T-helper 2 cell treated with Interferon-gamma antibody and Interleukin-4, amounts not matched to agents 100 ng/mL and 5 ng/mL, for 36 hours (primary cell): ENCODE data around the gene CHD9NB. TPM values are rescaled to one million over a fixed set of nuclear protein-coding genes. Genes with fewer than 3 reads are reported as not detected.

Experiments used
- intact Hi-C: fragments of 100-400 bp; cut with micrococcal nuclease; formaldehyde crosslinking; loops from one replicate; pipeline ENCODE4 v1.15.1; 2023
- total RNA-seq: library from RNA; stranded (reverse); gene quantifications from 2 replicates; pipeline ENCODE4 v1.2.3, GENCODE V29; 2022

The CHD9NB gene
- total RNA-seq, result 0.25 and 0.68 TPM in 2 replicates

DNA sequence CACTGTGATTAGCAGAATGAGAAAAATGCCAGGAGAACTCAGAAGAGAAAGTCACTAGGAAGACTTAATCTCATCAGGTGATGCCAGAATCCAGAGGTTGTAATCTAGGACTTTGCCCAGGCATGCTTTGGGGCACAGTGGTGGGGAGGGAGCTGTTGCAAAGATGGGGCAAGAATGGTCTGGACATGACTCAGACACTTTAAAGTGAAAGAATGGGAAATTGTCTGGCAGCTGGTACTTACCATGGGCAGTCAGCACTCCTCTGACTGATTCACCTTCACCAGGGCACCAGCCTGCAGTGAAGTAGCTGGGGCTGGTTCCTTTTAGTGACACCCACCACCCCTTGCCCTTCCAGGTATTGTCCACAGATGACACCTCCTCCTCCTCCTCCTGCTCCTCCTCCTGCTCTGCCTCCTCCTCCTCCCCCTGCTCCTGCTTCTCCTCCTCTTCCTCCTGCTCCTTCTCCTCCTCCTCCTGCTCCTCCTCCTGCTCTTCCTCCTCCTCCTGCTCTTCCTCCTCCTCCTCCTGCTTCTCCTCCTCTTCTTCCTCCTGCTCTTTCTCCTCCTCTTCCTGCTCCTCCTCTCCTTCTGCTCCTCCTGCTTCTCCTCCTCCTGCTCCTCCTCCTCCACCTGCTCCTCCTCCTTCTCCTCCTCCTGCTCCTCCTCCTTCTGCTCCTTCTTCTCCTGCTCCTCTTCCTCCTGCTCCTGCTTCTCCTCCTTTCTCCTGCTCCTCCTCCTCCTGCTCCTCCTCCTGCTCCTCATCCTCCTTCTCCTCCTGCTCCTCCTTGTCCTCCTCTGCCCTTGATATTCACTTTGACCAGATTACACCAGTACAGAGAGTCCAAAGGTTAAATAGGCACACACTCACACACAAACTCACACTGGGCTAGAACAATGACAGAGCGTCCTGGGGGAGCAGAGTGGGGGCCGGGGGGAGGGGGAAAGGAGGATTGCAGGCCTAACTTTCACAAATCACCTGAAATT lies at the start of gene CHD9NB:
Gene CHD9NB, minus strand, starts transcription at position 379 of the 983 bp plus-strand sequence. CDS start 8,739 bp downstream, outside the sequence.
- intact Hi-C loops, result loop anchor here (5.0 to 10.0 kb wide), 3 partner anchors 402 to 1874 kb away; partner anchors contain the start of gene AKTIP

DNA sequence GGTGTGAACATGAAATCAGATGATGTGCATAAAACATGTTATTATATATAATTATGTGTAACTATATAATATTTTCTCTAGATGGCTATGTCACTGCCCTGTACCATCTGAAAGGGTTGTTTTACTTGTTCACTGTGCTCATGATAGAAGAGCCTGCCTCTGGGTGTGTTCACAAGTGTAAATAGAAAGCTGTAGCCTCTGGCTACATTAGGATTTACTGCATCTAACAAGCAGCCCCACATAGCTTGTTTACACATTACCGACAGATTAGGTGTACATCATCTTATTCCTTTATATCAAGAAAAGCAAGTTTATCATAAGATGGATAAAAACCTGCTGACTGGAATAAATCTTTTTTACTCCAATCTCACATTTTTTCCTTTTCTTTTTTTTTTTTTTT lies 48.2 kb upstream of the CHD9NB start:
- intact Hi-C loops, result no loop called here

DNA sequence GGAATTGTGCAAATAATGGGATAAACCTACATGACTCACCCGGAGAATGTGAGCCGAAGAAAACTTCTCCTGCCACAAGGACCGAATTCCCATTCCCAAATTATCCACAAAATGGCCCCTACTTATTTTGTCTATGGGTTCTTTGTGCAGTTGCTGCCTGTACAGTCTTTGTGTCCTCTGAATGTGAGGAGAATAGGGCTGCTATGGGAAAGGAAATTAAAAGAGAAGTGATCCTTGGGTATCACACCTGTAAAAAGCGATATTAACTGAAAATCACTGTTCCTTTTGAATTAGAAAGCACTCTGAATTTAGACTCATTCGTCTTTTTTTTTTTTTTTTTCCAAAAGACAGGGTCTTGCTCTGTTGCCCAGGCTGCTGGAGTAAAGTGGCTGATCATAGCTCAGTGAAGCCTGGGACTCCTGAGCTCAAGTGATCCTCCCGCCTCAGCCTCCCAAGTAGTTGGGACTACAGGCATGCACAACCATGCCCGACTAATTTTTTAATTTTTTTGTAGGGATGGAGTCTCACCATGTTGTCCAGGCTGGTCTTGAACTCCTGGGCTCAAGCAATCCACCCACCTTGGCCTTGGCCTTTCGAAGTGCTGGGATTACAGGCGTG lies 47.5 kb upstream of the CHD9NB start:
- intact Hi-C loops, result no loop called here

DNA sequence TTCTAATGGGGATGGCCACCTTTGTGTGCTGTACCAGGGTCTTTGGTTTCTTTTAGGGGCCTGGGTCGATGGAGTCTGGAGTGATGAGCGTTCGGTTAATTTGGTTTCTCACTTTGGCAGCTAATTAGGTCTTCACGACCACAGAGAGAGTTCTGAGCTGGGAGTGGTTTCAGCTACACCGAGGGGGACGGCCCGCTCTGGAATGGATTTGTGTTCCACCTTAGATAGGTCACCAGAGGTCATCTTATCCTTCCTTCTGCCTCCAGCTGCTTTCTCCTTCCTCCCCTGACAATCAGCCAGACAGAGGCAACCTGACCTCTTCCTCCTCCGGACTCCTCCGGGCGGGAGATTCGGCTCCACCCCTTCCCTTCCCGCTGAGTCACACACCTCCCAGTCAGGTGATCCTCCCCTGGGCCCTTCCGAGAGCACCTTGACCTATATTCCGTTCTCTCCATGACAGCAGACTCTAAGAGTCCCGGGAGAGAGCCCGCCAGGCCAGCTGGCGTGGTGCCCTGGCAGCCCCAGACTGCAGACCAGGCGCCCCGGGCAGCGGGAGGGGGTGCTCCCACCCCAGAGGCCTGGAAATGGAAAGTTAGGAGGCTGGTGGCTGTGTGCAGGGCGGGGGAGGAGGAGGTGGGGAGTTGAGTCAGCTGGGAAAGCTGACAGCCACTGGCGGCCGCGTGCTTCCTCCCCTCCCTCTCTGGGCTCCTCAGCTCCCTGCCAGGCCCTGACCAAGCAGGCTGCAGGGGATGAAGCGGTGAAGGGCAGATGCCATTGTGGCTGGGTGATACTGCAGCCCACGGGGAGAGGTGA lies 46.8 kb upstream of the CHD9NB start:
- intact Hi-C loops, result loop anchor here (1.0 kb wide), 2 partner anchors 31 to 45 kb away; partner anchors contain the start of gene CHD9

DNA sequence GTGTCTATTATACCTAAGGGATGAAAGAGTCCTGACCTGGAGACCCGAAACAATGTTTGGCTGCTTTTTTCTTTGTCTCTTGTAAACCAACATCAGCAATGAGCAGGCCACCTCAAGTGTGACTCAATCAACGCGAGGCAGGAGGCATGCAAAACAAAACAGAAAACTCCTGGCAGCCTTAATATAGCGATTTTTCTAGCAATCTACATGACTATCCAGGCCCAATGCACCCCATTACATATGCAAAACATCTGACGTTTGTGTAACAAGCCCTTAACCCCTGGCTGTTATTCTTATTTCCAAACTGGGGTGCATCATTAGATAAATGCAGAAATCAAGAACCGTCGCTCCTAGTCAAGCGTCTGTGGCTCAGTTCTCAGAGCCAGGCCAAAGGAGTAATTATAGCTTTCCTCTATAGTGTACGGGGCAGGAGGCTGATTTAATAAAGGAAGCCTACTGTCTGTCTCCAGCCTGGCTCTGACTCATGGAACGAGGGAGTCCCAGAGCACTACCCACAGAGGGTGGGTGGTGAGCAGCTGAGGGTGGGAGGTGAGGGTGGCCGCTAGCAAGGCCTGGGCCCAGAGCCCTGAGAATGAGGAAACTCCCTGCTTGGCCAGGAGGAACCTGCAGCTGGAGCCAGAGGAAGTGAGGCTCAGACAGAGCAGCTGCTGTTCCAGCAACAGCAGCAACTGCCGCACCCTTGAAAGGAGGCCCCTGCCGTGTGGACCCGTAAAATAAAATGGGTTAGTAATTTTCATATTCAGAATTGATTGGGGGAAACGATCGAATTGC lies 46.0 kb upstream of the CHD9NB start:
- intact Hi-C loops, result loop anchor here (1.0 kb wide), 2 partner anchors 32 to 44 kb away; partner anchors contain the start of gene CHD9

DNA sequence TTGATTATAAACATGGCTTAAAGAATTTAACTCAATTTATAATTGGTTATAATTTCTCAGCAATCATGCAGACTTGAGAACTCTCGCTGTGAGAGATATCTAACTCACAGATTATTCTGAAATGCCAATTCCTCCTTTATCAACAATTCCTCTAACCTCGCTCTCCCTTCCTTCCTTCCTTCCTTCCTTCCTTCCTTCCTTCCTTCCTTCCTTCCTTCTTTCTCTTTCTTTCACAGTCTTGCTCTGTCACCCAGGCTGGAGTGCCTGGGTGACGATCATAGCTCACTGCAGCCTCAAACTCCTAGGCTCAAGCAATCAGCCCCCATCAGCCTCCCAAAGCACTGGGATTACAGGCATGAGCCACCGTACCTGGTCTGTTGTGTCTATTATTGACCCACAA lies 44.5 kb upstream of the CHD9NB start:
- intact Hi-C loops, result no loop called here

DNA sequence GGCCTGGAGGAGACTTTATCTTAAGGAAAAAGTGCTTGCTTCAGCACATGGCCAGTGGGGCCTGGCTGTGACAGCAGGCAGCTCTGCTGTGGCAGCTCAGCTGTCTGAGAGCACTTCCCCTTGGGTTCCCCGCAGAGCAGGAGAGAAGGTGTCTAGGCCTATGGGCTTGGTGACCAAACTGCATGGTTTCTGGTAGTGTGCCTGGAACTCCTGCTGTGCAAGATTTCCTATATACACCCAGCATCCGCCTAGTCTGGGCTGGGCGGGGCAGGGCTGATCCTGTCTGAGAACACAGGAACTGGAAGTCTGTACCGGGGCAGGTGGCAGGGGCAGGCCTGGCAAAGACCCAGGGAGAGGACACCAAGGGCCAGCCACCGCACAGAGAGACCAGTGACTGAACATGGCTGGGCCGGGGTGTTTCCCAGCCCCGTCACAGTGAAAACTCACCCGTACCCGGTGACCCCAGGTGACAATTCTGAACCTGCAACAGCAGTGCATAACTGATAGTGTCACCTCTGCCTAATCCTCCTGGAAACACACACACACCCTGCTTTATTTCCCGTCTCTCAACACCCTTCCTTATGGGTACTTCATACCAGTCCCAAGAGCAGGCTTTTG lies 41.4 kb upstream of the CHD9NB start:
- intact Hi-C loops, result no loop called here

DNA sequence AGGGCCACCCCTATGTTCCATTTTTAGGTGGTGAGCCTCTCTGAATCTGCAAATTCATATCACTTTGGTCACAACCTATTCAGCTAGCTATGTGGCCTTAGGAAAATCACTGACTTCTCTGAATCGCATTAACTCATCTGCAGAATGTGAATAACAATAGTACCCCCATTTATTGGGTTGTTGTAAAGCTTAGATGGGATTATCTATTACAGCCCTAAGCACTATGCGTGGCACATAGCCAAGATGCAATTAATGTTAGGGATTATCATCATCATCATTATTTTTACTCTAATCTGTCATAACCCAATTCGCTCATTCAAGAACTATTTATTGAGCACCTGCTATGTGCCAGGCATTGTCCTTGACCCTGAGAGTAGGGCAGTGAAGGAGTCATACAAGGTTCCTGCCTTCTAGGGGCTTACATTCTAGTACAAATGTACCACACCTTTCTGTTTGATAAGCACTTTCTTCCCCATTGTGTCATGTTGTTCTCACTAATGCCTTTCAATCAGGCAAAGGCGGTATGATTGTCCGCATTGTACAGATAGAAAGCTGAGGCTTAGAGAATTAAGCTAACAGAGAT lies 40.6 kb upstream of the CHD9NB start:
- intact Hi-C loops, result no loop called here

DNA sequence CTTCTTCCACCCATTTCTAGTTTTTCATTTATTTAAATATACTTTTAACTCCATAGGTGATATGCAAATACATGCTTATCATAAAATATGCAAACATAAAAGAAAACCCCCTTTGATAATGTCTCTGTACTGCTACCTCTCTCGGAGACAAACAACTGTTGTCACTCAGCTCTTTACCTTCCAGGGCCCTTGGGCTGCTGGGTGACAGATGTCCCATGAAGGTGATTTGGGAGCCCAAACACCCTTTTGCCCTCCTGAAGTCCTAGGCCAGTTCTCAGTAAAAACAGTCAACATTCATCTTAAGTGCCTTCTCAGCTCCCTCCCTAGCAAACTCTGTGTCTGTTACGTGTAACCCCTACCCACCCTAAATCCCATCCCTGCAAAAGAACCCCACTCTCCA lies 39.6 kb upstream of the CHD9NB start:
- intact Hi-C loops, result no loop called here

DNA sequence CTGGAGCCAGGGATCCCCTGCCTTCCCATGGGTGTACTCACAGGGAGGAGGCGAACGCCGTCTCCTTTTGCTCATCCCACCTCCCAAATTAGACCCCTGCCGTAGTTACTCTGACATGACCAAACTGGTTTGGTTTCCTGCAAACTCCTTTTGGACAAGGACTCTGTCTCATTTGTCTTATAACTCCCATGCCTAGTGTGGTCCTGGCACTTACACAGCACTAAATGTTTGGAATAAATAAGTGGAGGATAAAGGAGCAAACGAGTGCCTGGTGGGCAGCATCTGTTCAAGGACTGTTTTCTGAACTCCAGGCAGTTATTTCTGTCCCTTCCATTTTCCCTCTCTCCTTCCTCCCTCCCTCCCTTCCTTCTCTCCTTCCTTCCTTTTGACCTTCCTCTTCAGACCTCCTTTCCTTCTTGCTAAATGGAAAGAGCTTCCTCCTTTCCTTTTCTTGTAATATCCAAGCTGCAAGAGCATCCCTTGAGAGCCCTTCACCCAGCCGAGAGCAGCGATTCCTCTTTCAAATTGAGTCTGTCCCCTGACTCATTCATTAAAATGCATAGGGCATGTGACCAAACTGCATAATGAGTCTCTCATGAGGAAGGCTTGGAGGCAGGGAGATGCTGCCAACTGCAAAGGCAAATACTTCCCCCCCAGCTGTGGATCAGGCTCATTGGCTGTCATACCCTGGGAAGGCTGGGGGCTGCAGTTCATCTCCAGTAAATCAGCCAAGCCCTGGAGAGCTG lies 38.9 kb upstream of the CHD9NB start:
- intact Hi-C loops, result no loop called here

DNA sequence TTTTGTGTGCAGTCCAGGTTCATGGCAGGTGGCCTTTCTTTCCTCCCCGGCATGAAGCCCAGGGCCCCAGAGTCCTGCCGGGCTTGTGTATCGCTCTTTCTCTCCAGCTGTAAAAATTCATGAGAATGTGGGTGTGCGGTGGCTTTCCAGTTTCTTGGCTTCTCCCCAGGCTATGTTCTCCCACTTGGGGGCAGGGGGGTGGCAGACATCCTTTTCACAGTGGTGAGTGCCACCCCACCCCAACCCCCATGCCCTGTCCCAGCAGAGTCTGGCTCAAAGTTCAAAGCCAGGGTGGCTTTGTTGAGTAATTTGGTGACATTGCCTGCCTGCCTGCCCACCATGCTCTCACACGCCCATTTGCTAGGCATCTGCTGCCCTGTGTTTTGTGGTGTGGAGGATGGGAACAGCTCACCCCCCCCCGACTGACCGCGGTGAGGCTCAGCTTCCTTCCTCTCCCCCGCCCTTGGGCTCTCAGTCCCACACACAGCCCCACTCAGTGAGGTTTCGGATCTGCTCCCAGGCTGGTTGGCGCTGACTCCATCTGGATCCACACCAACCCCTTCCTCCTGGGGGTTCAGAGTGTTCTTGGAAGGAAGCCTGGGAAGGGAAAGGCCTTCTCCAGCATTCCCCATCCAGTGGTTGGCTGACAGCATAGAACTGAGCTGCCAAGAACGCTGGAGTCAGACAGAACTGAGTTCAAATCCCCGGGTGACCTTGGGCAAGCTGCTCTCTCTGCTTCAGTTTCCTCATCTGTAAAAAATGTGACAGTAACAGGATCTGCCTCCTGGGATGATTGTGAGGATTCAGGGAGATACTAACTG lies 38.1 kb upstream of the CHD9NB start:
- intact Hi-C loops, result no loop called here

DNA sequence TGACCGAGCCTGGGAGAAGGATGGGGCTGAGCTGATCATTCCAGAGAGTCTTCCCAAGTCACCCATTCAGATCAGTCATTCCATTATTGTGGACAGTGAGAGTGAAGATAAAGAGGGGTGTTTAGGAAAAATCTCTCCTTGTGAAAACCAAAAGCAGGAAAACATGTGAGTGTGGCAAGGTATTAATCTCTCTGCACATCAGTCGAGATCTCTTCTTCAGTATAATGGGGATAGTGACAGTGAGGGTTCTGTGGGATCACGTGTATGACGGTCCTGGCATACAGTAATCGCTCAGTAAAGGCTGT lies 37.5 kb upstream of the CHD9NB start:
- intact Hi-C loops, result no loop called here

DNA sequence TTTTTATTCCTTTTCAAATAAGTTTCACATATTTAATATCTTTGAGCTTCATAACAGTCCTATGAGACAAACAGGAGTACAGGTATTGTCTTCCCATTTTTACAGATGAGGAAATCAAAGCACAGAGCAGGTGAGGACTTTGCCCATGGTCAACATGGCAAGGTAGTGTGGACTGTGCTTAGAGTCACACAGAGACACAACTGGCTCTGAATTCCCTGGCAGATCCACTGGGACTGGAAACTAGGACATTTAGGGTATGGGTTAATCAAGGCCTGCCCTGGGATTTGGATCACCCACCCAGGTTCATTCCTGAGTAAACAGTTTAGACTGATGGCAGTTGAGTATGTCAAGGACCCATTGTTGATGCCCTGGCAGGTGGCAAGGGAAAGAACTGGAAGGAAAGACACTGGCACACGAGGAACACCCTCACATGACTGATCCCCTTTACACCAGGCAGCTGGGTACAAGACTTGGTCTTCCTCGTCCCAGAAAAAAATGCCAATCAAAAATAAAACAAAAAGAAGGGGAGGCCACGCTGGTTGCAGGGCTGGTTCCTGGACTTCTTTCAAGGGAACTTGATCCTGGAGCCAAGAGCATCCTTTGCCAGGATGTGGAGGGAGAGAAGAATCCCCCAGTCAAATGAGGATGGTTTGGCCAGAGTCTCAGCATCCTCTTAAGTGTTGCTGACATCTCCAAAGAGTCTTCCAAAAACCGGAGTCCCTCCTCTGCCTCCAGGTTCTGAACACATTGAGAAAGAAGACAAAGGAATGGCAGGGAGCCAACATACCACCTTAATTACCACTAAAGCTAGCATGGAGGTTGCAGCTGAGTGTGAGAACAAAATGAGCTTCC lies 37.0 kb upstream of the CHD9NB start:
- intact Hi-C loops, result no loop called here

DNA sequence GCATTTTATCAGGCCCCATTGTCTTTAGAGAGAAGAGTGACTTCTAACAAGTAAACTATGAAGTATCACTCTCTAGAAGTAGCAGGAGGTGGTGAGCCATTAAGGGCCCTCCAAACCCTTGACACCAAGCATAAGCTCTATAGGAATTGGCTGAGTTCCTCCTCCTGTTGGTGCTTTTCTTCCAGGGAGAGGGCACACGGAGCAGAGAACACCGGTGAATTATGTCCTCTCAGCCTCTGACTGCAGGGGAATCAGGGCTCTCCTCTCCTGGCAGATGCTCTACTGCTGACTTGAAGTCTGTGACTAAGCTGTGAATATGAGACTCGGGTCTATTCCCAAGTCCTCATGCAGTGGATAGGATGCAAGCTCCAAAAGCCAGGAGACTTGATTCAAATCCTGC lies 34.4 kb upstream of the CHD9NB start:
- intact Hi-C loops, result no loop called here

DNA sequence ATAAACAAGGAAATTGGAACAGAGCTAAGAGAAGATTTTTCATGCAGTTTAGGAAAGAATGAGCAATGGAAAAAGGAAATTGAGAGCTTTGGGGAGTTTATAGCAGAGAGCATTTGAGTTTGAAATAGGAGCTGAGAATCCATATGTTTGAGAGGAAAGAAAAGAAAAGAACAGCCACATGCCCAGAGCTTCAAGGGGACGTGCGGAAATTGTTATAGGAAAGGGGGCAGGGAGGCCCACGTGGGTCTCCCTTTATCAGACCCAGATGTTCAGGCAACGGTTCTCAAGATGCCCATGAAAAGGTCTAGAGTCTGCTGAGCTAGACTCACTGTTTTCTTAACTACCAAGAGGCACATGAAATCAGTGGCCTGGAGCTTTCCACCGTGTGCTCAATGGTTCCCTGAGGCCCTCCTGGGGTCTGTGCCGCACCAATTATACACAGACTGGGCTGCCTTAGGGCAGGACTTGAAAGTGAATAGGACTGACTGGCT lies 33.3 kb upstream of the CHD9NB start:
- intact Hi-C loops, result no loop called here

DNA sequence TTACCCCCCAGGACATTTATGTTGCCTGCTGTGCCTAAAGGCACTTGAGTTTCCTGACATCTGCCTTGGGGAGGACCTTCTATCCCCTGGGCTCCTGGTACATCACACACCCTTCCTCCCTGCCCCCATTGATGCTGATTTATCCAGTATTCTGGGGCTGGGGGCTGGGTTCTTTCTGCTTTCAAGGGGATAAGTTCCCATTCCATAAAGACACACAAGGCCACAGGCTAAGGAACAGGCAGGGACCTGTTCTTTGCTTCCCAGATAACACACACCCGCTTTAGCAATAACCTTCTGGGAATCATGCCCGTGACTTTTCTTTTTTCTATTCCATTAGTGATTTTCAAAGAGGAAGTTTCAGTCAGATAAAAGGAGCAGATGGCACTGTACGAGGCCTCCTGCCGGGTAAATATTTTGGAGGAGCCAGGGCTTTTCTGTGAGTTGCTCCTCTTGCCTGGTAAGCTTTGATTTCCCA lies 32.7 kb upstream of the CHD9NB start:
- intact Hi-C loops, result no loop called here

DNA sequence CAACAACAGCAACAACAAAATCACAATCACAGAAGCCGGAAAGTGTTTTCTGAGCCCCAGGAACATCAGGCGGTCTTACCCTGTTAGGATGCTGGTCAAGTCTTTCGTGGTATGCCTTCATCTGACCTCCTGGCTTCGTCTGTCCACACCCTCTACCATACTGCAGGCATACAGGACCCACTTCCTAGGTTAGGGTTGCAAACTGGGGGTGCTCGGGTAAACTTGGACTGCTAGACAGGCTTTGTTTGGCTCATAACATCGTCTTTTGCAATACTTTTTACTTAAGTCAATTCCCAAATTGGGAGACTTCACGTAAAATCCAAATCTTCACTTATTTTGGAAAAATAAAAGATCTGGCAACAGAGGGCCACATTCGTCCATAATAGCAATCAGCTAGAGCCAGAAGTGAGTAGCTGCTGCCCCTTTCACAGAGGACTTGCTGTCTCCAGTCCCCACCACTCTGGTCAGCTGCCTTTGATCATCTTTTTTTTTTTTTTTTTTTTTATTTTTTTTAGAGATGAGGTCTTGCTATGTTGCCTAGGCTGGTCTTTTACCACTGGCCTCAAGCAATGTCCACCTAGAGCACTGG lies 32.1 kb upstream of the CHD9NB start:
- intact Hi-C loops, result no loop called here
